Astrocyte (in vitro differentiated cells and primary cell): ENCODE results near the gene ZKSCAN3. TPM values are rescaled to one million over a fixed set of nuclear protein-coding genes. Genes with fewer than 3 reads are reported as not detected.

Experiments
- DNase-seq: peaks from one replicate; pipeline ENCODE4 v3.0.0-alpha.2; 2010; ENCODE audit warnings: low read depth
- FAIRE-seq: peaks from 2 replicates; lab custom pipeline; 2011; peaks lifted over from hg19 to GRCh38; lab: Jason Lieb, UNC
- H2AFZ ChIP-seq: 2 replicates; pipeline ENCODE4 v1.6.0; 2012; ENCODE audit warnings: low read depth, low read length, inconsistent platforms
- H3K27ac ChIP-seq: 2 replicates; pipeline ENCODE4 v1.5.1; 2011; ENCODE audit warnings: low read depth, low read length, inconsistent platforms
- H3K27me3 ChIP-seq: 2 replicates; pipeline ENCODE4 v1.6.0; 2011; ENCODE audit warnings: low read length, inconsistent platforms; ENCODE audit not compliant: insufficient read depth
- H3K36me3 ChIP-seq: 2 replicates; pipeline ENCODE4 v1.5.1; 2011; ENCODE audit warnings: low read length, inconsistent platforms; ENCODE audit not compliant: insufficient read depth
- H3K4me1 ChIP-seq: 2 replicates; pipeline ENCODE4 v1.5.1; 2011; ENCODE audit warnings: low read length, inconsistent platforms; ENCODE audit not compliant: insufficient read depth
- H3K4me2 ChIP-seq: 2 replicates; pipeline ENCODE4 v1.6.0; 2012; ENCODE audit warnings: low read length, inconsistent platforms
- H3K4me3 ChIP-seq: 2 replicates; pipeline ENCODE4 v1.5.1; 2011; ENCODE audit warnings: low read depth, mild to moderate bottlenecking, low read length, inconsistent platforms; ENCODE audit not compliant: insufficient read depth
- H3K79me2 ChIP-seq: 2 replicates; pipeline ENCODE4 v1.6.0; 2012; ENCODE audit warnings: mild to moderate bottlenecking, low read length, inconsistent platforms; ENCODE audit not compliant: insufficient read depth
- H3K9ac ChIP-seq: 2 replicates; pipeline ENCODE4 v1.6.0; 2012; ENCODE audit warnings: mild to moderate bottlenecking, low read length, inconsistent platforms
- H3K9me3 ChIP-seq: 2 replicates; pipeline ENCODE4 v1.5.1; 2012; ENCODE audit warnings: low read depth, mild to moderate bottlenecking, low read length, inconsistent platforms; ENCODE audit not compliant: insufficient read depth
- H4K20me1 ChIP-seq: 2 replicates; pipeline ENCODE4 v1.6.0; 2012; ENCODE audit warnings: low read length, inconsistent platforms; ENCODE audit not compliant: insufficient read depth
- H3K27ac Mint-ChIP-seq: one replicate; pipeline ENCODE4 v1.8.0; 2021; ENCODE audit warnings: mild to moderate bottlenecking, mixed read lengths; ENCODE audit not compliant: unreplicated experiment
- H3K27me3 Mint-ChIP-seq: one replicate; pipeline ENCODE4 v1.8.0; 2021; ENCODE audit warnings: low read depth, mixed read lengths; ENCODE audit not compliant: unreplicated experiment
- H3K36me3 Mint-ChIP-seq: one replicate; pipeline ENCODE4 v1.8.0; 2021; ENCODE audit warnings: low read depth, mixed read lengths; ENCODE audit not compliant: unreplicated experiment
- H3K4me1 Mint-ChIP-seq: one replicate; pipeline ENCODE4 v1.8.0; 2021; ENCODE audit warnings: low read depth, mixed read lengths; ENCODE audit not compliant: unreplicated experiment
- H3K4me3 Mint-ChIP-seq: one replicate; pipeline ENCODE4 v1.8.0; 2021; ENCODE audit warnings: mild to moderate bottlenecking, moderate library complexity, mixed read lengths; ENCODE audit not compliant: unreplicated experiment
- H3K9me3 Mint-ChIP-seq: one replicate; pipeline ENCODE4 v1.8.0; 2021; ENCODE audit warnings: mild to moderate bottlenecking, mixed read lengths; ENCODE audit not compliant: unreplicated experiment
- CTCF ChIP-seq: IDR thresholded peaks from 2 replicates; pipeline ENCODE4 v1.5.1; 2011; ENCODE audit warnings: low read depth, mild to moderate bottlenecking, inconsistent platforms, low read length, moderate library complexity; ENCODE audit not compliant: insufficient read depth
- EZH2 ChIP-seq: IDR thresholded peaks from 2 replicates; pipeline ENCODE4 v1.6.1; 2012; ENCODE audit warnings: mild to moderate bottlenecking, low read length, inconsistent platforms; ENCODE audit not compliant: insufficient read depth
- total RNA-seq: library from RNA; stranded (reverse); gene quantifications from 2 replicates; pipeline ENCODE4 v1.2.1, GENCODE V29; 2021

The ZKSCAN3 gene
- total RNA-seq, 1 donor from 2014 or later: 8.0 TPM

GRCh38 chr6:28333047-28333446 is 16.7 kb upstream of the ZKSCAN3 start:
- no peak overlapping the region for H3K27ac Mint-ChIP-seq
- FAIRE-seq: no peak

GRCh38 chr6:28333599-28334018 is 16.1 kb upstream of the ZKSCAN3 start:
- Histone ChIP-seq H3K4me3 (no peak overlapping the region), H3K9me3 (no peaks in the 10 kb centered on the region), H3K79me2 (no peaks in the 10 kb centered on the region), H3K27me3 (no peaks in the 10 kb centered on the region), H2AFZ (no peak overlapping the region), H3K4me2 (no peak overlapping the region), H3K27ac (no peak overlapping the region), H4K20me1 (no peaks in the 10 kb centered on the region), H3K36me3 (no peaks in the 10 kb centered on the region), H3K4me1 (peaks cover 14% of the 10 kb centered on the region), H3K9ac (no peak overlapping the region)
- Mint-ChIP-seq H3K36me3 (peaks cover 9% of the 10 kb centered on the region), H3K27ac (no peak overlapping the region), H3K4me3 (no peak overlapping the region), H3K4me1 (no peaks in the 10 kb centered on the region), H3K9me3 (peaks cover 8% of the 10 kb centered on the region), H3K27me3 (no peaks in the 10 kb centered on the region)
- FAIRE-seq: no peak
- no peak for DNase-seq
- TF ChIP-seq CTCF (no peak), EZH2 (no peak)

More at GRCh38 chr6:28333047-28333446, 16.7 kb upstream of the ZKSCAN3 start:
- no peaks in the 10 kb centered on the region for H3K27me3 ChIP-seq
- DNase-seq: no peak
- no peak overlapping the region for H3K27ac ChIP-seq
- H3K4me2 ChIP-seq: no peak overlapping the region
- H3K9ac ChIP-seq: no peak overlapping the region
- H2AFZ ChIP-seq: no peak overlapping the region
- no peaks in the 10 kb centered on the region for H4K20me1 ChIP-seq
- no peak overlapping the region for H3K4me3 ChIP-seq
- no peaks in the 10 kb centered on the region for H3K4me1 Mint-ChIP-seq
- peaks cover 9% of the 10 kb centered on the region for H3K36me3 Mint-ChIP-seq
- TF ChIP-seq EZH2 (no peak), CTCF (no peak)
- H3K79me2 ChIP-seq: no peaks in the 10 kb centered on the region
- no peaks in the 10 kb centered on the region for H3K9me3 ChIP-seq
- no peaks in the 10 kb centered on the region for H3K36me3 ChIP-seq
- peaks cover 14% of the 10 kb centered on the region for H3K4me1 ChIP-seq
- H3K27me3 Mint-ChIP-seq: no peaks in the 10 kb centered on the region
- no peak overlapping the region for H3K4me3 Mint-ChIP-seq
- peaks cover 8% of the 10 kb centered on the region for H3K9me3 Mint-ChIP-seq

- DNase-seq (no peak), FAIRE-seq (no peak)
- Histone ChIP-seq H3K9me3 (no peaks in the 10 kb centered on the region), H3K4me1 (peaks cover 14% of the 10 kb centered on the region), H3K27me3 (no peaks in the 10 kb centered on the region), H2AFZ (no peak overlapping the region), H3K36me3 (no peaks in the 10 kb centered on the region), H3K4me3 (no peak overlapping the region), H4K20me1 (no peaks in the 10 kb centered on the region), H3K9ac (no peak overlapping the region), H3K27ac (peak overlapping the region; percentile 95), H3K4me2 (peak overlapping the region; percentile 87), H3K79me2 (no peaks in the 10 kb centered on the region)
- Mint-ChIP-seq H3K27ac (no peak overlapping the region), H3K27me3 (no peaks in the 10 kb centered on the region), H3K4me1 (no peaks in the 10 kb centered on the region), H3K9me3 (peaks cover under 1% of the 10 kb centered on the region), H3K4me3 (no peak overlapping the region), H3K36me3 (peaks cover under 1% of the 10 kb centered on the region)
- TF ChIP-seq CTCF (no peak), EZH2 (no peak)
Observed at GRCh38 chr6:28334286-28335039, 15.3 kb upstream of the ZKSCAN3 start.
